IMR-90 (cell line): ENCODE data around the gene OSBPL6. TPM values are rescaled to one million over a fixed set of nuclear protein-coding genes. Genes with fewer than 3 reads are reported as not detected.

Source experiments
- ATAC-seq: fragments of 200-7000 bp; cut with Tn5 transposase; 2 replicates; pipeline ENCODE4 v1.9.1; 2020; ENCODE audit warnings: low read depth, mild to moderate bottlenecking, moderate library complexity
- BruUV-seq: library from RNA; stranded (reverse); fragments of 400-500 nt; replicated peaks from 2 replicates; lab custom pipeline; 2021; lab: Mats Ljungman, UMichigan
- CTCF ChIA-PET: fragments of 300-600 bp; formaldehyde crosslinking; extraction: SDS; loops from one replicate; lab custom pipeline; 2021; ENCODE audit warnings: antibody characterized with exemption; lab: Yijun Ruan, JAX
- POLR2A ChIA-PET: fragments of 300-600 bp; sonication (Branson Sonifier 250); formaldehyde crosslinking; loops from one replicate; lab custom pipeline; 2022; ENCODE audit warnings: antibody characterized with exemption; ENCODE audit not compliant: unreplicated experiment; lab: Charles Lee
- DNase-seq: peaks from one replicate; pipeline ENCODE4 v3.0.0; 2013
- H2AFZ ChIP-seq: replicated peaks from 2 replicates; pipeline ENCODE3; 2013; ENCODE audit warnings: low read length, mild to moderate bottlenecking; ENCODE audit not compliant: poor library complexity
- H2AK5ac ChIP-seq: 2 replicates; pipeline ENCODE4 v1.6.1; 2013; ENCODE audit warnings: low read depth, low read length, inconsistent platforms
- H2AK9ac ChIP-seq: replicated peaks from 2 replicates; pipeline ENCODE3; 2013; ENCODE audit warnings: mild to moderate bottlenecking, low read depth, low read length, moderate library complexity; ENCODE audit not compliant: poor library complexity
- H2BK120ac ChIP-seq: 2 replicates; pipeline ENCODE4 v1.6.1; 2013; ENCODE audit warnings: low read depth, low read length, inconsistent platforms
- H2BK15ac ChIP-seq: 3 replicates; pipeline ENCODE4 v1.6.1; 2013; ENCODE audit warnings: low read depth, low read length, inconsistent platforms
- H2BK20ac ChIP-seq: 2 replicates; pipeline ENCODE4 v1.6.1; 2013; ENCODE audit warnings: low read depth, mild to moderate bottlenecking, inconsistent platforms, low read length, moderate library complexity
- H2BK5ac ChIP-seq: 2 replicates; pipeline ENCODE4 v1.6.1; 2013; ENCODE audit warnings: mild to moderate bottlenecking, low read depth, low read length, inconsistent platforms; ENCODE audit not compliant: poor library complexity, severe bottlenecking
- H3K14ac ChIP-seq: replicated peaks from 2 replicates; pipeline ENCODE4 v1.6.1; 2013; ENCODE audit warnings: low read depth, low read length, inconsistent platforms
- H3K18ac ChIP-seq: 2 replicates; pipeline ENCODE4 v1.6.1; 2013; ENCODE audit warnings: low read depth, low read length, control low read depth
- H3K23ac ChIP-seq: 2 replicates; pipeline ENCODE4 v1.6.1; 2013; ENCODE audit warnings: low read depth, low read length, inconsistent platforms
- H3K27ac ChIP-seq: 2 replicates; pipeline ENCODE4 v1.5.1; 2013; ENCODE audit warnings: mild to moderate bottlenecking, control low read depth, low read length; ENCODE audit not compliant: insufficient read depth
- H3K27me3 ChIP-seq: 2 replicates; pipeline ENCODE4 v1.6.1; 2013; ENCODE audit warnings: low read length; ENCODE audit not compliant: control insufficient read depth, insufficient read depth
- H3K36me3 ChIP-seq: 2 replicates; pipeline ENCODE4 v1.6.1; 2013; ENCODE audit warnings: low read length, mixed read lengths; ENCODE audit not compliant: control insufficient read depth, insufficient read depth
- H3K4ac ChIP-seq: 2 replicates; pipeline ENCODE4 v1.6.1; 2013; ENCODE audit warnings: low read depth, low read length, inconsistent platforms
- H3K4me1 ChIP-seq: 2 replicates; pipeline ENCODE4 v1.6.1; 2013; ENCODE audit warnings: low read length, mixed read lengths; ENCODE audit not compliant: control insufficient read depth, insufficient read depth
- H3K4me2 ChIP-seq: 2 replicates; pipeline ENCODE4 v1.6.1; 2013; ENCODE audit warnings: low read depth, mild to moderate bottlenecking, control low read depth, low read length, moderate library complexity
- H3K4me3 ChIP-seq: 2 replicates; pipeline ENCODE4 v1.5.1; 2013; ENCODE audit warnings: low read depth, mild to moderate bottlenecking, control low read depth, low read length, moderate library complexity; ENCODE audit not compliant: insufficient read depth
- H3K56ac ChIP-seq: 2 replicates; pipeline ENCODE4 v1.6.1; 2013; ENCODE audit warnings: low read length, inconsistent platforms; ENCODE audit not compliant: insufficient read depth; ENCODE audit errors: extremely low read depth
- H3K79me1 ChIP-seq, 2 experiments: 2 replicates each; pipeline ENCODE4 v1.6.1; 2013; ENCODE audit warnings: low read length in 2 of 2, inconsistent platforms in 1 of 2, low read depth in 1 of 2
- H3K9ac ChIP-seq: 2 replicates; pipeline ENCODE4 v1.6.1; 2013; ENCODE audit warnings: low read depth, low read length, control low read depth
- H3K9me1 ChIP-seq: 2 replicates; pipeline ENCODE4 v1.6.1; 2013; ENCODE audit warnings: low read length, inconsistent platforms; ENCODE audit not compliant: insufficient read depth
- H3K9me3 ChIP-seq: 2 replicates; pipeline ENCODE4 v1.6.1; 2013; ENCODE audit warnings: low read length; ENCODE audit not compliant: control insufficient read depth, insufficient read depth
- H4K20me1 ChIP-seq: 2 replicates; pipeline ENCODE4 v1.6.1; 2013; ENCODE audit warnings: low read length, inconsistent platforms; ENCODE audit not compliant: insufficient read depth
- H4K5ac ChIP-seq: 2 replicates; pipeline ENCODE4 v1.6.1; 2013; ENCODE audit warnings: mild to moderate bottlenecking, low read depth, low read length, control low read depth
- H4K8ac ChIP-seq, 2 experiments: 2 replicates each; pipeline ENCODE4 v1.6.1; 2013; ENCODE audit warnings: low read depth in 2 of 2, low read length in 2 of 2, control low read depth in 1 of 2, inconsistent platforms in 1 of 2
- H4K91ac ChIP-seq: 2 replicates; pipeline ENCODE4 v1.6.1; 2013; ENCODE audit warnings: low read depth, low read length, inconsistent platforms; ENCODE audit not compliant: insufficient read depth
- CEBPB ChIP-seq: IDR thresholded peaks from 2 replicates; pipeline ENCODE4 v1.6.1; 2012; ENCODE audit warnings: low read depth, low read length, improper control_type of control experiment
- CHD1 ChIP-seq: IDR thresholded peaks from 2 replicates; pipeline ENCODE4 v1.6.1; 2012; ENCODE audit warnings: low read depth, low read length, improper control_type of control experiment
- MAZ ChIP-seq: IDR thresholded peaks from 2 replicates; pipeline ENCODE4 v1.6.1; 2012; ENCODE audit warnings: low read depth, mild to moderate bottlenecking, low read length, improper control_type of control experiment, moderate library complexity, borderline replicate concordance
- MXI1 ChIP-seq: IDR thresholded peaks from 2 replicates; pipeline ENCODE4 v1.6.1; 2012; ENCODE audit warnings: low read depth, mild to moderate bottlenecking, low read length, moderate library complexity, borderline replicate concordance
- RCOR1 ChIP-seq: IDR thresholded peaks from 2 replicates; pipeline ENCODE4 v1.6.1; 2012; ENCODE audit warnings: mild to moderate bottlenecking, low read length, improper control_type of control experiment; ENCODE audit not compliant: insufficient replicate concordance
- SMC3 ChIP-seq: fragments of 150-350 bp; IDR thresholded peaks from 2 replicates; pipeline ENCODE4 v1.6.1; 2016; ENCODE audit warnings: low read depth, mild to moderate bottlenecking, antibody characterized with exemption, low read length, moderate library complexity
- WGBS, 2 experiments: methylation state at CpG; one replicate each; pipeline versions ENCODE4 v1.1.5 to v1.1.7; 2013; ENCODE audit warnings: missing lambda C conversion rate in 2 of 2; ENCODE audit not compliant: insufficient read length in 1 of 2; ENCODE audit errors: extremely low coverage in 2 of 2; 5-methylcytosine and 5-hydroxymethylcytosine counted together
- dilution Hi-C: fragments of 300-500 bp; cut with HindIII; formaldehyde crosslinking; loops from one replicate; pipeline ENCODE4 v1.14.3; 2018; ENCODE audit warnings: low sequenced_read_pairs; ENCODE audit not compliant: unreplicated experiment
- in situ Hi-C: fragments of 300-500 bp; cut with MboI; formaldehyde crosslinking; loops from 3 replicates; pipeline ENCODE4 v1.14.3; 2019; ENCODE audit warnings: low sequenced_read_pairs, inconsistent platforms, mixed read lengths
- intact Hi-C: fragments of 100-400 bp; cut with micrococcal nuclease; formaldehyde crosslinking; loops from 2 replicates; pipeline ENCODE4 v1.10.0; 2022
- polyA plus RNA-seq, 3 experiments: library from polyadenylated mRNA; depleted of rRNA; stranded (reverse); fragments of >200 nt; gene quantifications; 2 replicates each; pipeline ENCODE4 v1.2.3, GENCODE V29; 2012; ENCODE audit warnings: low replicate concordance in 1 of 3
- total RNA-seq: library from RNA; depleted of rRNA; stranded (reverse); fragments of >200 nt; gene quantifications from 2 replicates; pipeline ENCODE4 v1.2.3, GENCODE V29; 2012
- TF ChIP-seq, protein P1 (sequence below): conservative IDR thresholded peaks from 2 replicates; pipeline ENCODE4 v1.5.1; 2012; ENCODE audit warnings: mild to moderate bottlenecking, low read depth, low read length, improper control_type of control experiment
- TF ChIP-seq, protein P2 (sequence below): fragments of 150-350 bp; IDR thresholded peaks from 2 replicates; pipeline ENCODE4 v1.6.1; 2016; ENCODE audit warnings: low read depth, mild to moderate bottlenecking, low read length, moderate library complexity, borderline replicate concordance
- TF ChIP-seq, protein P3 (sequence below): fragments of 150-350 bp; IDR thresholded peaks from 2 replicates; pipeline ENCODE4 v1.6.1; 2017; ENCODE audit warnings: mild to moderate bottlenecking, antibody characterized with exemption, low read length, low read depth

The OSBPL6 gene
- total and polyA plus RNA-seq, 2 of the 4 experiments (the other 2 are of a cell fraction), result 3.2 to 3.7 TPM

DNA sequence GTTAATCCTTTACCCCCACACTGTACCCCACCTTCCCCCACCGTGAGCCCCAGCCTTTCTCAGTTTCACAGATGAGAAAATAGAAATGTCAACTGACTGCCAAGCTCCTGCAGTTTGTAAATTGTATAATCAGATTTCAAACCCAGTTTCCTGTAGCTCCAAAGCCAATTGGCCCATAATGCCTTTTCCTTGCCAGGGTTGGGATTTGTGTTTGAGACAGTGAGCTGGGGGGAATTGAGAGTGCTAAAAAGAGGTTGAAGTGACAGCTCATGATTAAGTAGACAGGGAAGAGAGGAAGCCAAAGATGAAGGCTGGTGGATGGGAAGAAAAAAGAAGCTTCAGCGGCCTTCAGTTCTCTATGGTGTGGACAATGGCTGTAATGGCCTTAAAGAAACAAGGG, 10.7 kb downstream of the OSBPL6 start:
- no TSS peak for BruUV-seq

More for the DNA sequence above, 10.7 kb downstream of the OSBPL6 start:
- Histone ChIP-seq H2BK15ac (no peak overlapping the region), H3K36me3 (no peaks in the 10 kb centered on the region), H4K91ac (no peak overlapping the region), H3K56ac (no peak overlapping the region), H3K23ac (no peak overlapping the region), H2AK9ac (no peak overlapping the region), H3K4me2 (no peak overlapping the region), H2AFZ (no peak overlapping the region), H2BK20ac (no peak overlapping the region), H4K20me1 (no peaks in the 10 kb centered on the region), H3K9me1 (no peaks in the 10 kb centered on the region; the same call in 1 of the 2 replicates), H3K4me1 (no peaks in the 10 kb centered on the region), H3K14ac (no peak overlapping the region), H2BK120ac (peak overlapping the region; percentile 16; the same call in 1 of the 2 replicates), H3K79me1 (peaks cover 16 to 20% of the 10 kb centered on the region in 2 experiments; a peak in 1 of 4 replicates), H4K8ac (no peak overlapping the region), H2BK5ac (no peak overlapping the region), H3K4ac (no peak overlapping the region), H3K27me3 (no peaks in the 10 kb centered on the region), H3K4me3 (no peak overlapping the region), H3K9ac (no peak overlapping the region), H4K5ac (no peak overlapping the region), H3K18ac (no peak overlapping the region), H2AK5ac (no peak overlapping the region), H3K27ac (no peak overlapping the region), H3K9me3 (no peaks in the 10 kb centered on the region)
- no CpG with 5 or more reads among the region's 2 CpGs for WGBS, 2 experiments
- no peak for TF ChIP-seq CEBPB
- TF ChIP-seq MXI1, result no peak
- no peak for TF ChIP-seq MAZ
- TF ChIP-seq RCOR1, result no peak
- no peak for TF ChIP-seq CHD1
- TF ChIP-seq, protein P1, sequence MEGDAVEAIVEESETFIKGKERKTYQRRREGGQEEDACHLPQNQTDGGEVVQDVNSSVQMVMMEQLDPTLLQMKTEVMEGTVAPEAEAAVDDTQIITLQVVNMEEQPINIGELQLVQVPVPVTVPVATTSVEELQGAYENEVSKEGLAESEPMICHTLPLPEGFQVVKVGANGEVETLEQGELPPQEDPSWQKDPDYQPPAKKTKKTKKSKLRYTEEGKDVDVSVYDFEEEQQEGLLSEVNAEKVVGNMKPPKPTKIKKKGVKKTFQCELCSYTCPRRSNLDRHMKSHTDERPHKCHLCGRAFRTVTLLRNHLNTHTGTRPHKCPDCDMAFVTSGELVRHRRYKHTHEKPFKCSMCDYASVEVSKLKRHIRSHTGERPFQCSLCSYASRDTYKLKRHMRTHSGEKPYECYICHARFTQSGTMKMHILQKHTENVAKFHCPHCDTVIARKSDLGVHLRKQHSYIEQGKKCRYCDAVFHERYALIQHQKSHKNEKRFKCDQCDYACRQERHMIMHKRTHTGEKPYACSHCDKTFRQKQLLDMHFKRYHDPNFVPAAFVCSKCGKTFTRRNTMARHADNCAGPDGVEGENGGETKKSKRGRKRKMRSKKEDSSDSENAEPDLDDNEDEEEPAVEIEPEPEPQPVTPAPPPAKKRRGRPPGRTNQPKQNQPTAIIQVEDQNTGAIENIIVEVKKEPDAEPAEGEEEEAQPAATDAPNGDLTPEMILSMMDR, result no peak
- TF ChIP-seq, protein P2, sequence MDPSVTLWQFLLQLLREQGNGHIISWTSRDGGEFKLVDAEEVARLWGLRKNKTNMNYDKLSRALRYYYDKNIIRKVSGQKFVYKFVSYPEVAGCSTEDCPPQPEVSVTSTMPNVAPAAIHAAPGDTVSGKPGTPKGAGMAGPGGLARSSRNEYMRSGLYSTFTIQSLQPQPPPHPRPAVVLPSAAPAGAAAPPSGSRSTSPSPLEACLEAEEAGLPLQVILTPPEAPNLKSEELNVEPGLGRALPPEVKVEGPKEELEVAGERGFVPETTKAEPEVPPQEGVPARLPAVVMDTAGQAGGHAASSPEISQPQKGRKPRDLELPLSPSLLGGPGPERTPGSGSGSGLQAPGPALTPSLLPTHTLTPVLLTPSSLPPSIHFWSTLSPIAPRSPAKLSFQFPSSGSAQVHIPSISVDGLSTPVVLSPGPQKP, result no peak
- no peak for TF ChIP-seq SMC3
- TF ChIP-seq, protein P3, sequence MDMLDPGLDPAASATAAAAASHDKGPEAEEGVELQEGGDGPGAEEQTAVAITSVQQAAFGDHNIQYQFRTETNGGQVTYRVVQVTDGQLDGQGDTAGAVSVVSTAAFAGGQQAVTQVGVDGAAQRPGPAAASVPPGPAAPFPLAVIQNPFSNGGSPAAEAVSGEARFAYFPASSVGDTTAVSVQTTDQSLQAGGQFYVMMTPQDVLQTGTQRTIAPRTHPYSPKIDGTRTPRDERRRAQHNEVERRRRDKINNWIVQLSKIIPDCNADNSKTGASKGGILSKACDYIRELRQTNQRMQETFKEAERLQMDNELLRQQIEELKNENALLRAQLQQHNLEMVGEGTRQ, result no peak
- CTCF ChIA-PET, result interaction anchor here (1.6 kb wide), 1 partner anchor 72 kb away, joined by 4 read pairs; no protein-coding TSS in a partner anchor
- POLR2A ChIA-PET, result no interaction called here
- intact Hi-C loops (no loop called here), in situ Hi-C loops (no loop called here), dilution Hi-C loops (no loop called here)
- no peak for ATAC-seq
- DNase-seq, result no peak
